ENCODE measurements around the gene RNF4.

DNA sequence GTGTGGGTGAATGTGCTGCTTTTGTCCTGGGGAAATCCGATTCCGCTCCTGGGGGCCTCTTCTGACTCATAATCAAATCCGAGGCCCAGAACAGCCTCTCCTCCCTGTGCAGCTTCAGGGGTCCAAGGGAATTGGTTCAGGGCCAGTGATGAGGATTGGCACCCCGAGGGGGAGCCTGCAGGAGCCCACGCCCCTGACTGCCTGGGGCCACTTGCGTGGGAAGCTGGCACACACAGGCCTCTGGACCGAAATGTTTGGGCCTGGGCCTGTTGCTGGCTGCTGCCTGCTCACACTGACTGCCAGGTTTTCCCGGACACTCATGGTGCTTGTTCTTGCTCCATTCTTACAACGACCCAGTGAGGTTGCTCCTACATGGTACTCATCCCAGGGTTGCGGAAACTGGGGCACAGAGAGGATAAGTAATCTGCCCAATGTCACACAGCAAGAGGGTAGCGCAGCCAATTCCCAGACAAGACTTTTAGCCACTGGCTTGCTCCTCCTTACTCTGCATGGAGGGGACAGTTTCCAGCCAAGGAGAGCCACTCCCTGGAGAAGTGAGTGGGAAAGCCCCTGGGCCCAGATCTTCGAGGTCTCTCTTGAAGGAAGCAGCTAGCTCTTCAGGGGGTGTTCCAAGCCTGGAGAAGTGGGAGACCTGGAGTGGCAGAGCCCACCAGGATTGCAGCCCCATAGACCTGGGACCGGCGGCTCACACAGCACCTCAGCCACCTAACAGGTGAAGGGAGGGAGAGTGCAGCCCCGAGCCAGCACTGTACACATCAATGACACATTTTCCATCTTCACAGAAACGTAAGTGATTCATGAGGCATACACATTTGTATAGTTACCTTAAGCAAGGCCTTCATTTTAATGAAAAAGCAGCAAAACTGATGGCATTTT, 29.8 kb upstream of the RNF4 start:
- TF ChIP-seq YY1 (IDR thresholded peaks at IDR 0.05; ENCODE audit: insufficient read depth, insufficient read length): no peak
- TF ChIP-seq SUZ12 (IDR thresholded peaks at IDR 0.05; ENCODE audit: extremely low read depth, insufficient read depth, insufficient read length): no peak
- no peak for TF ChIP-seq ZNF274 (IDR thresholded peaks at IDR 0.05; ENCODE audit: low read depth, low read length)
